ENCODE results near the gene SUSD4.

The SUSD4 gene

GRCh38 chr1:223207293-223208066 lies 156.5 kb downstream of the SUSD4 start:
- DNase-seq = no peak

GRCh38 chr1:223204424-223204823 lies 159.6 kb downstream of the SUSD4 start:
- no peak for DNase-seq

GRCh38 chr1:223203694-223204093 lies 160.3 kb downstream of the SUSD4 start:
- DNase-seq = no peak

DNA sequence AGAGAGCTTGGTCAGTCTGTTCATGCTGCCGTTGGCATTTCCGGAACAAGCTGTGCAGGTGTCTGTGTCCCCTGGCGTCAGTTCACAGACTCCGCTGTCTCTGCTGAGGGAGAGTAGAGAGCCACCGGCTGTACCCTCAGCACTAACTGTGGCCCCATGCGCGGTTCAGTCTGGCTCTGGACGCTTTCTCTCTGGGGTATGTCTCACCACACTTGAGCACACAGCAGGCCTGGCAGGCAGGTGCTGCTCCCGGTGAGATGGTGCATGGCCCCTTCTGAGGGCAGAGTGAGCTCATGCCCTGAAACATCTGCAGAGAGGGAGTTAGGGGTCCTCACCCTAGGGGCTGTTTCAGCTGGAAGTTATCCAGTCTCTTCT lies 161.0 kb downstream of the SUSD4 start:
- DNase-seq = no peak

- no peak for DNase-seq
Observed at GRCh38 chr1:223202376-223203033, 161.5 kb downstream of the SUSD4 start.

- no peak for DNase-seq
Observed at GRCh38 chr1:223201967-223202366, 162.0 kb downstream of the SUSD4 start.

DNA sequence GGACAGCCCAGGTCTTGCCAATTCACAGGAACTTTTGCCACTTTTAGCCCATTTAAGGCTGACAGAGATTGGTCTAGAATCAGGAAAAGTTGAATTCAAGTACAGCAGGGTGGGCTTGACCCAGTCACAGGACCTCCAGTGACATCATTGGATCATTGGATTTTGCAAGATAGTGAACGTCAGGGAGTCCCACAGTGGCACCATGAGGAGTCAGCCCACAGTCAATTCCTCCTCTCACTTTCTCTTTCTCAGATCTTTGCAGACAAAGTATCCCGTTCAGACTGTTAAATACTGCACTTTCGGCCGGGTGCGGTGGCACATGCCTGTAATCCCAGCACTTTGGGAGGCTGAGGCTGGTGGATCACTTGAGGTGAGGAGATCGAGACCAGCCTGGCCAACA lies 163.1 kb downstream of the SUSD4 start:
- DNase-seq = no peak

GRCh38 chr1:223199094-223199647 lies 164.8 kb downstream of the SUSD4 start:
- DNase-seq = no peak

DNA sequence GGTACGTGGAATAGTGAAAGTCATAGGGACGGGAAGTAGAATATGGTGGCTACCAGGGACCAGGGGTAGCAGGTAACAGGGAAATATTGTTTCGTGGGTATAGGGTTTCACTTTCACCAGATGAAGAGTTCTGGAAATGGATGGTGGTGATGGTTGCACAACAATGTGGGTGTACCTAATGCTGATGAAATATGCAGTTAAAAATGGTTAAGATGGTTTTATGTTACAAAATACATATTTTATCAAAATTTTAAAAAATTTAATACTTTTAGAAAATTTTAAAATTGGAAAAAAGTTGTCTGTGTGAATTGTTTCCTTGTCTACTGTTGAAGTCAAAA lies 165.4 kb downstream of the SUSD4 start:
- DNase-seq = no peak

DNA sequence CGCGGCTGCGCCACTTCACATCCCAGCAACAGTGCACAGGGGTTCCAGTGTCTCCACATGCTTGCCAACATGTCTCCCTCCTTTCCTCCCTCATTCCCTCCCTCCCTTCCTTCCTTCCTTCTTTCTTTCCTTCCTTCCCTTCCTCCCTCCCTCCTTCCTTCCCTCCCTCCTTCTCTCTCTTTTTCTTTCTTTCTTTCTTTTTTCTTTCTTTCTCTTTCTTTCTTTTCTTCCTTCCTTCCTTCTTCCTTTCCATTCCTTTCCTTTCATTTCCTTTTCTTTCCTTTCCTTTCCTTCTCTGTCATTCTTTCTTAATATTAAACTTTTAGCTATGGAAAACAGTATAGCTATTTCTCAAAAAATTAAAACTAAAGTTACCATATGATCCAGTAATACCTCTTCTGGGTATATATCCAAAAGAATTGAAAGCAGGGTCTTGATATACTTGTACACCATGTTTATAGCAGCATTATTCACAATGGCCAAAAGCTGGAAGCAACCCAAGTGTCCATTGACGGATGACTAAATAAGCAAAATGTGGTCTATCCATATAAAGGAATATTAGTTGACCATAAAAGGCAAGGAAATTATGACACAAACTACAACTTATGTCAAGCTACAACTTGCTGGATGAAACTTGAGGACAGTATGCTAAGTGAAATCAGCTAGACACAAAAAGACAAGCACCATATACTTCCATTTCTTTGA lies 165.9 kb downstream of the SUSD4 start:
- no peak for DNase-seq

DNA sequence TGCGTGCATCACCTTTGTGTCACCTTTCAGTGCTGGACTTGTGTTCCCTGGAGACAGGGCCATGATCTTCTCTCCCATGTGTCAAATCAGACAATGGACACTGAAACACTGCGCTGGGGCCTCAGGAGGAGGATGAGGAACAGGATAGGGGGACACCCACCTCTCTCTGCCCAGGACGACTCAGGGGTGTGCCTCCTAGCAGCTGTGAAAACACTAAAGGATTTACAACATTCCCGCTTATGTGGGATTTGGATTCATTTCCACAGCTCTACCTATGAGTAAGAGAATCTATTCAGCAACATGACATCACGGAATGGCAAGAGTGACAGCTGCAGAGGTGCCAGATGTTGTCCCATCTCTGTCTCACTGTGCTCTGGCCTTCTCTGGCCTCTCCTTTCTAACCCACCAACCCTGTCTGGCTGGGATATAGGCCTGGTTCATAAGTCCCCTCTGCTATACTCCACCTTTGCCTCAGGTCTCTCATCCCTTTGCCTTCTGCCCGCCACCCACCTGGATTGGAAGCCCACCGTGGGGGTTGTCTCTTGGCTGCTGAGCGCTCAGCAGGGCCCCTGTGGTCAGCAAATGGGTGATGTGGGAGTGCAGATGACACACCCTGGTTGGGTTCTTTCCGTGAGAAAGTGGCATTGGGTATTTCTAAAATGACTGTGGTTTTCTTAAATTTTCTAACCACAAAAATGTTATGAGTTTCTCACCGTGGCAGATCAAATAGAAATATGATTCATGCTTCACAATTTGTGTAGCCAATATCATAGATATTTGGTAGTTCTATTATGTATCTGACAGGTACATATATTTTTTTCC lies 173.9 kb downstream of the SUSD4 start:
- DNase-seq = peak; percentile 33

DNA sequence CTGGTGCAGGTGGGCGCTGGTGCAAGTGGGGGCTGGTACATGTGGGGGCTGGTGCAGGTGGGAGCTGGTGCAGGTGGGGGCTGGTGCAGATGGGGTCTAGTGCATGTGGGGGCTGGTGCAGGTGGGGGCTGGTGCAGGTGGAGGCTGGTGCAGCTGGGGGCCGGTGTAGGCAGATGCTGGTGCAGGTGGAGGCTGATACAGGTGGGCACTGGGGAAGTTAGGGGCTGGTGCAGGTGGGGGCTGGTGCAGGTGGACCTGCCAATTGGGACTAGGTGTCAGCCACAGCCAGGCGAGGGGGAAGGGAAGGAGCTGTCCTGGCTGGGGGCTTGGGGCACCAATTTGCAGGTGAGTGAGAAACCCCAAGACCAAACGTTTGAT lies 174.5 kb downstream of the SUSD4 start:
- no peak for DNase-seq

GRCh38 chr1:223188618-223189356 lies 175.2 kb downstream of the SUSD4 start:
- no peak for DNase-seq

- DNase-seq = no peak
Observed at GRCh38 chr1:223186800-223187199, 177.2 kb downstream of the SUSD4 start.

DNA sequence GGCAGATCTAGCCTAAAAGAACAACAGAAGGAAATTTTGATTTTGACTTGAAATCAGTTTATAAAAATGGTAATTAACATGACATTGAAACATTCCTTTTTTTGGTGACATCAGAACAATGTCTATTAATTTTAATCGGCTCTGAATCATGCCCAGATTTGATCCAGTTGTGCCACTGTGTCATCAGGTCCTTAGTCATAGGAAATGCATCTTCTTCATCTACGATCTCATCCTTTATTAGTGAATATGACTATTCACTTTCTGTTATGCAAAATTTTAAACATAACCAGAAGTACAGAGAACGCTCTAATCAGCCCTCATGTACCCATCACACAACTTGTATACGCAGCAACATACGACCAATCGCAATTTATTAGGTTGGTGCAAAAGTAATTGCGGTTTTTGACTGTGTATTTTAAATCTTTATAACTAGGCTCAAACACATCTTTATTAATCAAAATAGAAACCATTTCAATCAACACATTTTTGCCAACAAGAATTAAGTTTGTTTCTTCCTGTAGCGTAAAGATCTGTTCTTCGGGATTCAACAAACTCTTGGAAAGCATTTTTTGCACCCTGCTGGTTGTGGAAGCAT lies 180.6 kb downstream of the SUSD4 start:
- no peak for DNase-seq

DNA sequence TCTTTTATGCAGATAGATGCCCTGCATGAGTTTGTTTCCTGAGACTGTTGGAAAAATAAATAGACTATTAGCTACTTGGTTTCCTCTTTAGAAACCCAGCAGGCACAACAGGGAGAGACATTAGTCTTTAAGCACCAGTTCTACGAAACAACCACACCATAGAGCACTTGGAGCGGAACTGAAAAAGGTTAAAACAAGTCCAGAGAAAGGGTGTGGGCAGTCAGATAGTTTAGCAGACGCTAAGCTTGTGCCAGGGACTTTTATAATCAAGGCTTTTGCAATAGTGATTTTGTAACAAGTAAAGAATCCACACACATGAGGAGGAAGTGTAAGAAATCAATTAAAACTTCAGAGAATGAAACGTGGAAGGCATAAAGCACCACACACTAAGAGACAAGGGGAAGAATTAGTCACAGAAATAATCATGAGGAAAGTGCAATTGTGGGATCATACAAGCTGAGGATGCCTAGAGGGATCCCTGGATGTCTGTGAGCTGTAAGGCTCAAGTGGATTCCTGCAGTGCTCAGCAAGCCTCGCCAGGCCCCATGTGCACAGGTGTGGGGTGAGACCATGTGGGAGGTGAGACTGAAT lies 183.2 kb downstream of the SUSD4 start:
- no peak for DNase-seq

GRCh38 chr1:223179786-223180185 lies 184.2 kb downstream of the SUSD4 start:
- DNase-seq = no peak

- no peak for DNase-seq
Observed at GRCh38 chr1:223179280-223179679, 184.7 kb downstream of the SUSD4 start.

DNA sequence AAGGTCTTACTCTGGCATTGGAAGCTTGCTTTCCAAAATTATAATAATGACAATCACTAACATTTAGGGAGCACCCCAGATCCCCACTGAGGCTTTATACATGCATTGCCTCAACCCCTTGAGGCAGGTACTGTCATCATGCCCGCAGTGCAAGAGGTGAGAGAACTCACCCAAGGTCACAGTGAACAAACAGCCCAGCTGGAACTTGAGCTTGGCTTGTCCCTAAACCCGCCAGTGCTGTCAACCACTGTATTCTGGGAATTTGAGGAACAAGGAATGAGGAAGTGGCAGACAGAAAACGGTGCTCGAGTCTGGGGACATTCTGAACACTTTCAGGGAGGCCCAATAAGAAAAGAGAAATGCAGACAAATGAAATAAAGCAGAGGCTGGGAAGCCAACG lies 186.3 kb downstream of the SUSD4 start:
- DNase-seq = no peak

DNA sequence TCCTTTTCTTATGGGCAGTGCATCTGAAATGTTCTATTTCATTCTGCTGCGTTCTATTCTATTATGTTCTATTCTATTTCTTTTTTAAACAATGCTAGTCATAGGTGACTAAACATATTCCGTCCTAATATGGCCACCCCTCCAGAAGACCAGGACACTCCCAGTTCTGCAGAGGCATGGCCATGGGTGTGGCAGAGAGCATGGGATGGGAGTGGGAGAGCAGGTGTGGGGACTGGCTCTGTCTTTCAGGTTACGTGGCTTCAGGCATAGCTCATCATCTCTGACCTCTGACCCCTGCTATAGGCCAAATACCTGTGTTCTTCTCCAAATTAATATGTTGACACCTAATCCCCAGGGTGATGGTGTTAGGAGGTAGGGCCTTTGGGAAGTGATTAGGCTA lies 187.5 kb downstream of the SUSD4 start:
- DNase-seq = no peak

GRCh38 chr1:223175633-223176032 lies 188.3 kb downstream of the SUSD4 start:
- DNase-seq = no peak

DNA sequence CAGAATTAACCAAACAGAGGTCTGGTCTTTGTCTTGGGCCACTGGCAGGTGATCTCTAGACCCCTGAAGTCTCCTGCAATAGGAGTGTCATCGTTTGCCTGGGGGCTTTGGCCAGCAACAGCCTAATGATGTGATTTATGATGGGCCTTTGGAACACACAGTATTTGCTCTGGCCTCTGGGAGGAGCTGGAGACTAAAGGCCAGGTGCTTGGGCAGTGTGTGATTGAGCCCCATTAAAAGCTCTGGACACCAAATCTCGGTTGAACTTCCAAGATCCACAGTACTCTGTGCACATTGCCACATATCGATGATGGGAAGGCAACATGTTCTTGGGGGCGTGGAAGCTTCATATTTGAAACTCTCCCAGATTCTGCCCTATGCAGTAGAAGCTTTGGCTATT lies 188.9 kb downstream of the SUSD4 start:
- no peak for DNase-seq
